Keratinocyte (primary cell): ENCODE measurements around the gene DPYSL4.

ENCODE experiments used
- EZH2 ChIP-seq: IDR thresholded peaks from one replicate; pipeline ENCODE4 v1.6.1; 2012; ENCODE audit warnings: inconsistent platforms, mild to moderate bottlenecking, low read length, moderate library complexity
- TF ChIP-seq, protein P1 (sequence below), 3 experiments: IDR thresholded peaks in 1 of 3; conservative IDR thresholded peaks in 1 of 3; optimal IDR thresholded peaks in 1 of 3; 2 replicates in 2 of 3; 3 replicates in 1 of 3; pipeline versions ENCODE3 to v1.5.1; 2011; ENCODE audit warnings: low read length in 3 of 3, mild to moderate bottlenecking in 3 of 3, moderate library complexity in 2 of 3, control low read depth in 1 of 3, inconsistent platforms in 1 of 3; ENCODE audit not compliant: insufficient read depth in 2 of 3; ENCODE audit errors: extremely low read depth in 1 of 3

DNA sequence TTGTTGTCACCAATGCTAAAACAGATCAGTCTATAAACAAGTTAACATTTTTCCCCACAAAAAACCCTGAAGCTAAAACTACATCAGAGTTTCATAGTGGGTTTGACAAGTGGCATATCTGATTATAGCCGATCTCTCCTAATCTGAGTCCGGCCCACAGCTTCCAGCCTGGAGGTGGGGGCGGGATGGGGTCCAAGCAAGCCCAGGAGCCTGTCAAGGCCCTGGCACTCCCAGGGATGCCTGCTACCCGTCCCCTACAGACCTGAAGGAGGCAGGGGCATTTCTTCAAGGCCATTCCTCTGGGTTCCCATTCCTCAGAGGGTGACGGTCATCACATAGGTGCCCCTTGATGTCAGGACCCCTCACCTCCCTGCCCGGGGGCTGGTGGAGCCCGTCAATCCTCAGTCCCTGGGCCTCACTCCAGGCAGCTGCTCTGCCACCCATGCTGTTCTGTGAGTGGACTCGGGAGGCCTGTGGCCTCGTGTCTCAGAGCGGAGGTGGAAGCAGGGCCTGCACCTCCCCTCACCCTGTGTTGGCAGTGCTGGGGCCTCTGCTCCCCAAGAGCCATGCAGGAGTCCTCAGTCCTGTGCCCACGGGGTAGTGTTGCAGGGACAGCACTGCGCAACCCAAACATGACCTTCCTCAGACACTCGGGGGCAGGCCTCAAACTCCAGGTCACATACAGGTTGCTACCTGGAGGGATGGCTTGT lies 8.8 kb downstream of the DPYSL4 start:
- TF ChIP-seq, protein P1, sequence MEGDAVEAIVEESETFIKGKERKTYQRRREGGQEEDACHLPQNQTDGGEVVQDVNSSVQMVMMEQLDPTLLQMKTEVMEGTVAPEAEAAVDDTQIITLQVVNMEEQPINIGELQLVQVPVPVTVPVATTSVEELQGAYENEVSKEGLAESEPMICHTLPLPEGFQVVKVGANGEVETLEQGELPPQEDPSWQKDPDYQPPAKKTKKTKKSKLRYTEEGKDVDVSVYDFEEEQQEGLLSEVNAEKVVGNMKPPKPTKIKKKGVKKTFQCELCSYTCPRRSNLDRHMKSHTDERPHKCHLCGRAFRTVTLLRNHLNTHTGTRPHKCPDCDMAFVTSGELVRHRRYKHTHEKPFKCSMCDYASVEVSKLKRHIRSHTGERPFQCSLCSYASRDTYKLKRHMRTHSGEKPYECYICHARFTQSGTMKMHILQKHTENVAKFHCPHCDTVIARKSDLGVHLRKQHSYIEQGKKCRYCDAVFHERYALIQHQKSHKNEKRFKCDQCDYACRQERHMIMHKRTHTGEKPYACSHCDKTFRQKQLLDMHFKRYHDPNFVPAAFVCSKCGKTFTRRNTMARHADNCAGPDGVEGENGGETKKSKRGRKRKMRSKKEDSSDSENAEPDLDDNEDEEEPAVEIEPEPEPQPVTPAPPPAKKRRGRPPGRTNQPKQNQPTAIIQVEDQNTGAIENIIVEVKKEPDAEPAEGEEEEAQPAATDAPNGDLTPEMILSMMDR (optimal IDR thresholded peaks at IDR 0.05 in 1 of 3, IDR thresholded peaks at IDR 0.05 in 1 of 3, conservative IDR thresholded peaks at IDR 0.05 in 1 of 3; ENCODE audit: extremely low read depth in 1 of 3, insufficient read depth in 2 of 3, low read length in 3 of 3): no peak
- no peak for TF ChIP-seq EZH2
